ENCODE data around the gene CTNNA1. TPM values are rescaled to one million over a fixed set of nuclear protein-coding genes. Genes with fewer than 3 reads are reported as not detected.

CTNNA1 gene
- total RNA-seq, 2 donors from 2014 or later, result 13.7 to 20.9 TPM

DNA sequence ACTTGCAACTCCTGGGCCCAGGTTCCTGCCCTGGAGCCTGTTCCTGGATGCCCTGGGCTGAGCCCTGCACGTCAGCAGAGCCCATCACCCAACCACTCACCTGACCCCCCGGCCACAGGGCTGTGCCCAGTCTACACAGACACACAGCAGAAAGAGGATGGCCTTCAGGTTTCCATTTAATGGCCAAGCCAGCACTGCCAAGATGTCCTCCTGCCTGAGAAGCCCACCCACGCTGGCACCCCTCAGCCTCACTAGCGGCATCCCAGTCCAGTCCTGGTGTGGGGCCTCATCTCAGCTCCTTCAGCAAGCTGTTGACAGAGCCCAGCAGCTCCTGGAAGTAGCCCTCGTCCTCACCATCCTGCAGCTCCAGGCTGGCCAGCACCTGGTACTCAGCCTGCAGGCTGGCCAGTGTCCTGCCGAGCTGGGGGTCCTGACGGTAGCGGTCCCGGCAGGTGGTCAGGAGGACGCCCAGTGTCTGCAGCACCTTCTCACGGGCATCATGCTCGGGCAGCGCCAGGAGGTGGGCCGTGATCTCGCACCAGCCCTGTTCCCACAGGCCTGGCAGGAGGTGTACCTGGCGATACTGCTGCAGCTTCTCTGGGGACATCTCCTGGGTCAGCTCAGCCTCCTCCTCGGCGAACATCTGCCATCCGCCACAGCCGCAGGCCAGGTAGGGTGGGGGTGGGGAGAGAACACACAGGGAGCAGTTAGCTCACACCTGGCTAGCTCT is 193.8 kb downstream of the CTNNA1 start:
- Mint-ChIP-seq H3K27ac (no peak overlapping the region), H3K4me3 (no peak overlapping the region), H3K36me3 (ENCODE audit: low read depth) (peaks cover 13% of the 10 kb centered on the region), H3K27me3 (no peaks in the 10 kb centered on the region), H3K4me1 (peaks cover 6% of the 10 kb centered on the region)
- no peak for ATAC-seq
- DNase-seq, result no peak
- no peaks in the 10 kb centered on the region for H3K9me3 ChIP-seq (ENCODE audit: control insufficient read depth, low read length, poor library complexity, severe bottlenecking)

DNA sequence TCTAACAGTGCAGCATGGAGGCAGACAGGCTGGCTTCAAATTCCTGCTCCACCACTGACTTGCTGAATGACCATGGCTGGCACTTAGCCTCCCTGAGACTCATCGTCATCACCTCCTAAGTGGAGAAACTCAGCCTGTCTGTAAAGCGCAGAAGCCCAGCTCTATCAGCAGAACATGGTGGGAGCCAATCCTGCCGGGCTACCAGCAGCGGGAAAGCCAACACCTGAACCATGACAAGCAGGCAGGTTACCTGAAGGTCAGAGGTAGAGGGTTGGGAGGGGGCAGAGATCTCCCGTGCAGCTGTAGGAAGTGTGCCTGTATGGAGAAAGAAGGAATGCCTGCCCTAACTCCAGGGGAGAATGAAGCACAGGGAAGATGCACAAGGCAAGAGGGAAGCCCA is 194.6 kb downstream of the CTNNA1 start:
- H3K4me3 Mint-ChIP-seq, result no peak overlapping the region
- no peak for ATAC-seq
- H3K4me1 Mint-ChIP-seq, result peaks cover 7% of the 10 kb centered on the region
- H3K9me3 ChIP-seq (ENCODE audit: control insufficient read depth, low read length, poor library complexity, severe bottlenecking), result no peaks in the 10 kb centered on the region
- H3K36me3 Mint-ChIP-seq (ENCODE audit: low read depth), result peaks cover 9% of the 10 kb centered on the region
- DNase-seq, result no peak
- no peaks in the 10 kb centered on the region for H3K27me3 Mint-ChIP-seq
- H3K27ac Mint-ChIP-seq, result no peak overlapping the region

DNA sequence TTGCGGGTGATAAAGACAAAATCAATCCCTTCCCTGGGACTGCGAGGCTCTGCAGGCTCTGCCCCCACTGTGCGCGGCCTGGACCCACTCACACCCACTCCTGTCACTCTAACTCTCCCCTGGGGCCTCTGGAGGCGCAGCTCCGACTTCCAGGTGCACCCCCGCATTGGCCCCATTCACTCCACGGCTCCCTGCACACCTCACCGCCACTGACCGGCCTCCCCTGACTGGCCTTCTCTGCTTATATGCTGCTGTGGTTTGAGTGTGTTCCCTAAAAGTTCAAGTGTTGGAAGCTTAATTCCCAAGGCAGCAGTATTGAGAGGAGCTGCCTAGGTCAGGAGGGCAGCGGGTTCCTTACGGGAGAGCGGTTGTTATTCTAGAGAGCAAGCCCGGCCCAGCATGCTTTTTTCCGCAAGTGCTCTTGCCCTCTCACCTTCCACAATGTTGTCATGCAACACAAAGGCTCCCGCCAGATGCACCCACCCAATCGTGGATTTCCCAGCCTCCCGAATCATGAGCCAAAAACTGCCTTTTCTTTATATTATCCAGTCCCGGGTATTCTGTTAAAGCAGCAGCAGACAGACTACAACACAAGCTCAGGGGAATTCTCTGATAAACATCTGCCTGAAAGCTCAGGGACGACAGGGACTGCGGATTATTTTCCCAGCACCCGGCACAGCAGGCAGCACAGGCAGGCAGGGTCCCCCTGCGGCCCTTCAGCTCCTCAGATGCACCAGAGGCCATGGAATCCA is 195.4 kb downstream of the CTNNA1 start:
- ATAC-seq (no peak), DNase-seq (no peak)
- H3K4me1 Mint-ChIP-seq, result peaks cover 15% of the 10 kb centered on the region
- no peak overlapping the region for H3K4me3 Mint-ChIP-seq
- peaks cover 8% of the 10 kb centered on the region for H3K36me3 Mint-ChIP-seq (ENCODE audit: low read depth)
- H3K27me3 Mint-ChIP-seq, result no peaks in the 10 kb centered on the region
- H3K9me3 ChIP-seq (ENCODE audit: control insufficient read depth, low read length, poor library complexity, severe bottlenecking), result no peaks in the 10 kb centered on the region
- H3K27ac Mint-ChIP-seq, result no peak overlapping the region

DNA sequence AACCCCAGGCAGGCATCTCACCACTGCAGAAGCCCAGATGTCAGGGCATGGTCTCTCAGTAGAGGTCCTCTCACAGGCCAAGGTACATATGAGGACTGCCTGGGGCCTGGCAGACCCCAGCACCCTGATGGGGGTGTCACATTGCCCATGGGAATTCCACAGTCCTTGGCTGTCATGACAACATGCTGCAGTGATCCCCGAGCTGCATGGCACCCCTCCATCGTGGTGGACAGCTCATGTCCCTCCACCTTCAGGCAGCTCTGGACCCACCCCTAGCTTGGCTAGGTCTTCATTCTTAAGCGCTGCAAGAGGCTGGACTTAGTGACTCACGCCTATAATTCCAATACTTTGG is 196.0 kb downstream of the CTNNA1 start:
- Mint-ChIP-seq H3K27ac (no peak overlapping the region), H3K4me1 (peaks cover 18% of the 10 kb centered on the region), H3K4me3 (no peak overlapping the region), H3K36me3 (ENCODE audit: low read depth) (peaks cover 6% of the 10 kb centered on the region), H3K27me3 (no peaks in the 10 kb centered on the region)
- H3K9me3 ChIP-seq (ENCODE audit: control insufficient read depth, low read length, poor library complexity, severe bottlenecking), result no peaks in the 10 kb centered on the region
- no peak for ATAC-seq
- no peak for DNase-seq

DNA sequence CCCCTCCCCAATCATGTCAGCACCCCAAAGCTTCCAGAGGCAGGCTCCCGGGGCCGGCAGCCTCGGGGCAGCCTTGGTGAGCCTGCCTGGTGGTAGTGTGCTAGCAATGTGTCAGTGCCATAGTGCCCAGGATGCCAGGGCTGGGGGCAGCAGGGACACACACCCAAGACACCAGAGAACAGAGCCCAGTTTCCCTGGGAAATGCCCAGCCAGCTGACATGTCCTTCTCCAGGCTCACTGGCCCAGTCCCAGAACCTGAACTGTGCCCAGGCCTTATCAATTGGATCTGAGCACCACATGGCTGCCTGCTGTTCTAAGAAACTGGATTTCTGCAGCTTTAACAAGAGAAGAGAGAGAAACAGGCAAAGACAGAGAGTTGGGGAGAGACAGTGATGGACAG is 196.8 kb downstream of the CTNNA1 start:
- DNase-seq, result no peak
- Mint-ChIP-seq H3K27ac (no peak overlapping the region), H3K27me3 (no peaks in the 10 kb centered on the region), H3K4me3 (no peak overlapping the region), H3K36me3 (ENCODE audit: low read depth) (peaks cover 6% of the 10 kb centered on the region), H3K4me1 (peaks cover 18% of the 10 kb centered on the region)
- H3K9me3 ChIP-seq (ENCODE audit: control insufficient read depth, low read length, poor library complexity, severe bottlenecking), result no peaks in the 10 kb centered on the region
- ATAC-seq, result no peak

DNA sequence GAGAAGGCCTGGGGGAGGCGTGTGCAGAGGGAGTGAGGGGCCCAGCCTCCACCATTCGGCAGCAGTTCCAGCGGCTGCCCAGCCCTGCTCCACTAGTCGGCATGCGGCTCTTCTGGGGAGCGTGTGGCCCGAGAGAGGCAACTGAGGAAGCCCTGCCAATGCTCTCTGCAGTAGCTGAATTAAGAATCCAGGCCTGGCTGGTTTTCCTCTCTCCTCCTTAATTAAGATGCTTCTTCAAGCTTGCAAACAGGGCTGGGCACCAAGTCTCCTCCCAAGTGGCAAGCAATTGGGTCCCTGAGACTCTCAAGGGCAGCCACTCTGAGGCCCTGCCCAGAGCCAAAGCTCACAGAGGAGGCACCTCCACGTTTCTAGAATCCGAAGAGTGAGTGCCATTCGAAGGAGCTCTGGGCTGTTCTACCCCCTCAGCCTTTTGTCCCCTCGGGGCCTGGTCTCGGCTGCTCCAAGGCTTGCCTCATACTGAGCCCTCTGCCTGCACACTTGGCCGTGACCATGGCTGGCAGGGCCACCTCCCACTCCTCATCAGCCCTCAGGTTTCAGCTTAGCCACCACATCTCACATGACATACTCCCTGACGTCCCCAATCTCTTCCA is 197.3 kb downstream of the CTNNA1 start:
- DNase-seq (no peak), ATAC-seq (no peak)
- Mint-ChIP-seq H3K4me1 (peaks cover 14% of the 10 kb centered on the region), H3K36me3 (ENCODE audit: low read depth) (peaks cover 2% of the 10 kb centered on the region), H3K4me3 (no peak overlapping the region), H3K27me3 (no peaks in the 10 kb centered on the region), H3K27ac (no peak overlapping the region)
- no peaks in the 10 kb centered on the region for H3K9me3 ChIP-seq (ENCODE audit: control insufficient read depth, low read length, poor library complexity, severe bottlenecking)

DNA sequence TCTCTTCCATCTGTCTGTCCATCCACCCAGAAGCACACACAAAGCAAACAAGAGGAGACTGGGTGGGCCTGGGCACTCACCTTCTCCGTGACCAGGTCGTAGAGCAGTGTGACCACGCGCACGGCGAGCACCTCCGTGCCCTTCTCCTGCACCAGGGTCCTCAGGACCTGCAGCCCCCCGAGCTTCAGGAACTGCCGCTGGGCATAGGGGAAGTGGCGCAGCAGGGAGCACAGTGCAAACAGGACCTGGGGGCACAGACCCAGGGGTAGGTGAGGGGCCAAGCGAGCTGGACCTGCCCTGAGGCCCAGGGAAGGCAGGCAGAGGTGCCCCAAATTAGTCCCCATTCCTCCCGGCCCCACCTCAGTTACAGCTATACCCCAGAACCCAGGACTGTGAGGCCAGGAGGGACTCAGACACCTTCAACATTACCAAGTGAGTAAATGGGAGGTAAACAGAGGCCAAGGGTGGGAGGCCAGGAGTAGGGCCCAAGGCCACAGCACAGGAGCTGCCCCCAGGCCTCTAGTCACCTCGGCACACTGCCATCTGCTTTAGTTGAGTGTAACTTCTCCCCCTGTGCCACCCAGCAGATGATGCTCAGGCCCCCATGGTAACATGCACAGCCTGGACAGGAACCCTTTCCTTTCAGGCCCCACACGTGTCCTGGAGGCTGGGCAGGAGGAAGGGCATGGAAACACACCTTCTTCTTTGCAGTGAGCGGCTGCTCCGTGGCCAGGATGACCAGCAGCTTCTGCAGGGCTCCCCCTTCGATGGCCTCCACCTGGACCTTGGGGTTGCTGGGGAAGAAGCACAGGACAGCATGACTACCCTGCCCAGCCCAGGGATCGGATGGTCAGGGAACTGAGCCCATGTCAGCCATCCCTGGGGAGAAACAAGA is 198.1 kb downstream of the CTNNA1 start:
- no peak overlapping the region for H3K27ac Mint-ChIP-seq
- no peak overlapping the region for H3K4me3 Mint-ChIP-seq
- H3K9me3 ChIP-seq (ENCODE audit: control insufficient read depth, low read length, poor library complexity, severe bottlenecking), result no peaks in the 10 kb centered on the region
- DNase-seq, result no peak
- H3K36me3 Mint-ChIP-seq (ENCODE audit: low read depth), result peaks cover 2% of the 10 kb centered on the region
- peaks cover 14% of the 10 kb centered on the region for H3K4me1 Mint-ChIP-seq
- ATAC-seq, result no peak
- H3K27me3 Mint-ChIP-seq, result no peaks in the 10 kb centered on the region

DNA sequence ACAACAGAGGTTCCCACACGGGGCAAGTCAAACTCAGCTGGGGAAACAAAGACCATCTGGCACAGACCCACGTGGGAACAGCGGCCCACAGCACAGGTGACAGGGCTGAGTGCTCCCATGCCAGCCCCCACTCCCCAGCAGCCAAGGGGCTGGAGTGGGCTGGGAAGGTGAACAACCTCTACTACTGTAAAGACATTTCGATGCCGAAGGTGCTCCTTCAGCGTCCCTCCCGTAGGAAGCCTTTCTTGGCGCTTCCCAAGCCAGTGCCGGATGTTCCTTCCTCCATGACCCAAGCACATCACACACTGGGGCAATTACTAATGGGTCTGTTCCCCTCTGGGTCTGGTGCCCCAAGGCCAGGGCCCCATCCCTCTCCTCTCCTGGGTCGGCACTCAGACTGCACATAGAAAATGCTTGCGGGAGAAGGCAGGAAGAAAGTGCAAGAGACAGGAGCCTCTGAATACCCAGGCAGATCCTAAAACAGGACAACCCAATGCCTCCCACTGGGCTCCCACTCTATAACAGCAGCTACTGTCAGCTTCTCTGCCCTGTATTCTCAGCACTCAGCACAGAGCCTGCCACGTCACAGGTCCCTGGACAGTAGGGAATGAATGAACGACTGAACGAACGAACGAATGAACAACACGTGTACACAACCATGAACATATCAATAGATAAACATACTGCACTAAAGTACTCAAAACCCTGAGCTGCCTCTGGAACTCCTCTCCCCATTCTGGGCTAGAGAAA is 198.9 kb downstream of the CTNNA1 start:
- H3K9me3 ChIP-seq (ENCODE audit: control insufficient read depth, low read length, poor library complexity, severe bottlenecking), result no peaks in the 10 kb centered on the region
- Mint-ChIP-seq H3K36me3 (ENCODE audit: low read depth) (peaks cover 2% of the 10 kb centered on the region), H3K4me1 (peaks cover 14% of the 10 kb centered on the region), H3K4me3 (no peak overlapping the region), H3K27me3 (no peaks in the 10 kb centered on the region), H3K27ac (no peak overlapping the region)
- no peak for DNase-seq
- no peak for ATAC-seq

DNA sequence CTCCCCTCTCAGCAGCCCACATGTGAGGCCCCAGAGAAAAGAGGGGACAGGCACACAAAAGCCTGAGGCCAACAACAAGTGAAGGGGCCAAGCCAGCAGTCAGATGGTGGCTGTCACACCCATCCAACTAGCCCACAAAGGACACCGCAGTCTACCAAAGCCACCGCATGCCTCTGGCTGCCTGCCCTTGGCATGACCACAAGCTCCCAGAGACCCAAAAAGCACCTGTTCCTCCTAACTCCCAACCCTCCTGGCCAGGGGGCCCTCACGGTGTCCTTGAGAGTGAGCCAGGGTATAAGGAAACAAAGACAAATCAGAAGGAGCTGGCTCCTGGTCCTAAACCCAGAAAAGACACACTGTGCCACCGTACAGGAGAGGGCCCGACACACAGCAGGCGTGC is 199.7 kb downstream of the CTNNA1 start:
- H3K27me3 Mint-ChIP-seq, result no peaks in the 10 kb centered on the region
- peaks cover 2% of the 10 kb centered on the region for H3K36me3 Mint-ChIP-seq (ENCODE audit: low read depth)
- no peaks in the 10 kb centered on the region for H3K9me3 ChIP-seq (ENCODE audit: control insufficient read depth, low read length, poor library complexity, severe bottlenecking)
- H3K4me1 Mint-ChIP-seq, result peaks cover 14% of the 10 kb centered on the region
- ATAC-seq, result no peak
- no peak for DNase-seq
- H3K27ac Mint-ChIP-seq, result peak overlapping the region; percentile 82
- peak overlapping the region; percentile 45 for H3K4me3 Mint-ChIP-seq

DNA sequence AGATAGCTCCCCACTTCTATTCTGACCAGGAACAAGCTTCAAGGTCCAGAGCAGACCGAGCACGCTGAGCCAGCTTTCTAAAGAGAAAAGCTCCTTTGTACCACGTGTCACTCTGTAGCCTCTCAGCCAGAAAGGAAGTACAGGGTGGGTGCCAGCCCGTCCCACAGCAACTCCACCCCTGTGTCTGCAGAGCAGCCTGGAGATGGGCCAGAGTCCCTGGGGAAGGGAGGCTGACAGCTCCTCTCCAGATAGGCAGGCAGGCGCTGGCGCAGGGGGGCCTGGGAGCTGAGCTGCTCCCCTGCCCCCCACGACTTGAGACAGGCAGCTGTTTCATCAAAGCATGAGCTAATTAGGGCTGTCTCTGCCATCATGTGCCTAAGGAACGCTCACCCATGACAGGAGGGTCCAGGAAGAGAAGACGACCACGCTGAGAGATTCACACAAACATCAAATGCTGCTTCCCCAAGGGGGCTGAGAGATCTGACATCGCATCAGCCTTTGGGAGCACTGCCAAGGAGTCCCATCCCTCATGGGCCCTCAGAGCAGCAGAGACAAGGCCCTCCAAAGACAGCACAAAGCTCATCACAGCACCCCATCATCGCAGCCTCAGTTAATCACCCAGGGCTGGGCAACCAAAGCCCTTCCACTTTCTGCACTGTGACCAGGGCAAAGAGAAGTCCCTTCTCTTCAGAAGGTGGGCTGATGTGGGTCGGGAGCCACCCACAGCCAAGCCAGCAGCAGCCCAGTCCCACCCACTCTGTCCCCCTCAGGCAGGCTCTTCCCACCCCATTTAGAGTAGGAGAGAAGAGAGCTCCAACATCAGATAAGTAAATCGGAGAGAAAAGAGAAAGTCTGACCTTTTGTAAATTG is 200.4 kb downstream of the CTNNA1 start:
- Mint-ChIP-seq H3K4me3 (peak overlapping the region; percentile 45), H3K27me3 (no peaks in the 10 kb centered on the region), H3K36me3 (ENCODE audit: low read depth) (peaks cover 2% of the 10 kb centered on the region), H3K4me1 (peaks cover 16% of the 10 kb centered on the region), H3K27ac (peak overlapping the region; percentile 82)
- no peaks in the 10 kb centered on the region for H3K9me3 ChIP-seq (ENCODE audit: control insufficient read depth, low read length, poor library complexity, severe bottlenecking)
- DNase-seq (no peak), ATAC-seq (peak; percentile 73)

DNA sequence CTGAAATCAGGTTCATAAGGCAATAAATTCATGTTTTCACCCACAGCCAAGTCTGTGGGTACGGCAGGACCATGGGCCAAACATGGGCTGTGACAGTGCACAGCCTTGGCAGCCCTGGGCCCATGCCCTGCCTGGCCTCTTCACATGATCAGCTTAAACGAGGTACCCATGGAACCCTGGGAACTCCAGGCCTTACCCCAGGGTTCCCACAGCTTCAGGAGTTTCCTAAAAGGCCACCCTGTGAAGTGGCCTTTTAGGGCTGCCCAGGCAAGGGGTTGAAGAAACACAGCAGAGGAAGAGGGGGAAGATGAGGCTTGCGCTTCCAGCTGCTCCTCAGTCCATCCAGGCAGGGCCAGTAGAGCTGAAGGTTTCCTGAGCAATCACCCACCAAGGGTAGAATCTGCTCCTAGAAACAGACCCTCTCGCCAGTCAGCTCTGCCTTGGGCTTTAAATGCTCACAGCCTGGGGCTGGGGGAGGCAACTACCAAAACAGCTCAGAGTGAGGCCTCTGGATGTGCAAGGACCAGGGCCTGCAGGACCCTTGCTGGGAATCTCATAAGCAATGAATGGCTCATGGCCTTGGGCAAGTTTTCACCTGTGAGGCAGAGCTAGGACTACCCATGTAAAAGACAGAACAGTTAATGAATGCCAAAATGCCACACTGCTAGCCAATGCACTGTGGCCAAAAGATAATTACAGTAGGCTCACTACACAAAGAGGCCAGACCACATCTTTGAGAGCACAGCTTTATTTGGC is 201.2 kb downstream of the CTNNA1 start:
- Mint-ChIP-seq H3K4me1 (peaks cover 16% of the 10 kb centered on the region), H3K4me3 (peak overlapping the region; percentile 25), H3K27ac (peak overlapping the region; percentile 82), H3K36me3 (ENCODE audit: low read depth) (peaks cover 2% of the 10 kb centered on the region), H3K27me3 (no peaks in the 10 kb centered on the region)
- H3K9me3 ChIP-seq (ENCODE audit: control insufficient read depth, low read length, poor library complexity, severe bottlenecking), result no peaks in the 10 kb centered on the region
- no peak for ATAC-seq
- no peak for DNase-seq

All from T-helper 17 cell (primary cell).